ENCODE data around the gene DNM3. TPM values are rescaled to one million over a fixed set of nuclear protein-coding genes. Genes with fewer than 3 reads are reported as not detected.

Gene DNM3
- total RNA-seq, 3 donors from 2014 or later (not counting 1 experiment from before 2014, with no cell fraction given), result 2.5 to 3.3 (median 2.8) TPM

GRCh38 chr1:172162236-172162635 is 320.9 kb downstream of the DNM3 start:
- DNase-seq, result no peak
- H3K4me1 Mint-ChIP-seq, result no peaks in the 10 kb centered on the region
- TF ChIP-seq CTCF (IDR thresholded peaks at IDR 0.05), result no peak
- no peaks in the 10 kb centered on the region for H3K36me3 Mint-ChIP-seq
- no peak overlapping the region for H3K4me3 Mint-ChIP-seq
- no peak for ATAC-seq
- Histone ChIP-seq H3K27ac (ENCODE audit: low read length) (no peak overlapping the region), H3K4me3 (ENCODE audit: low read length) (no peak overlapping the region), H3K9me3 (ENCODE audit: control insufficient read depth, insufficient read depth, low read length) (no peaks in the 10 kb centered on the region), H3K27me3 (ENCODE audit: control insufficient read depth, insufficient read depth, low read length) (no peaks in the 10 kb centered on the region), H3K4me1 (ENCODE audit: control insufficient read depth, insufficient read depth, low read length) (no peaks in the 10 kb centered on the region), H3K36me3 (ENCODE audit: control insufficient read depth, insufficient read depth, low read length) (no peaks in the 10 kb centered on the region)
- intact Hi-C loops (cut with micrococcal nuclease), result no loop called here
- no CpG with 5 or more reads among the region's 2 CpGs for whole genome bisulfite sequencing (ENCODE audit: insufficient coverage)
- H3K27me3 Mint-ChIP-seq (ENCODE audit: low read depth in 2 of 2), result no peaks in the 10 kb centered on the region
- no peaks in the 10 kb centered on the region for H3K9me3 Mint-ChIP-seq
- H3K27ac Mint-ChIP-seq, result no peak overlapping the region

GRCh38 chr1:172163498-172164215 is 322.4 kb downstream of the DNM3 start:
- no peak for TF ChIP-seq CTCF (IDR thresholded peaks at IDR 0.05)
- intact Hi-C loops (cut with micrococcal nuclease), result no loop called here
- no peak for ATAC-seq
- Histone ChIP-seq H3K4me1 (ENCODE audit: control insufficient read depth, insufficient read depth, low read length) (no peaks in the 10 kb centered on the region), H3K36me3 (ENCODE audit: control insufficient read depth, insufficient read depth, low read length) (no peaks in the 10 kb centered on the region), H3K27ac (ENCODE audit: low read length) (no peak overlapping the region), H3K27me3 (ENCODE audit: control insufficient read depth, insufficient read depth, low read length) (no peaks in the 10 kb centered on the region), H3K9me3 (ENCODE audit: control insufficient read depth, insufficient read depth, low read length) (no peaks in the 10 kb centered on the region), H3K4me3 (ENCODE audit: low read length) (no peak overlapping the region)
- no peak overlapping the region for H3K4me3 Mint-ChIP-seq
- H3K27me3 Mint-ChIP-seq (ENCODE audit: low read depth in 2 of 2), result no peaks in the 10 kb centered on the region
- H3K4me1 Mint-ChIP-seq, result no peaks in the 10 kb centered on the region
- no peak for DNase-seq
- H3K9me3 Mint-ChIP-seq, result no peaks in the 10 kb centered on the region
- 100% methylated on average over 2 of the region's 4 CpGs for WGBS (ENCODE audit: insufficient coverage)
- no peaks in the 10 kb centered on the region for H3K36me3 Mint-ChIP-seq
- H3K27ac Mint-ChIP-seq, result no peak overlapping the region

- Histone ChIP-seq H3K4me1 (ENCODE audit: control insufficient read depth, insufficient read depth, low read length) (no peaks in the 10 kb centered on the region), H3K4me3 (ENCODE audit: low read length) (no peak overlapping the region), H3K27ac (ENCODE audit: low read length) (no peak overlapping the region), H3K27me3 (ENCODE audit: control insufficient read depth, insufficient read depth, low read length) (no peaks in the 10 kb centered on the region), H3K36me3 (ENCODE audit: control insufficient read depth, insufficient read depth, low read length) (no peaks in the 10 kb centered on the region), H3K9me3 (ENCODE audit: control insufficient read depth, insufficient read depth, low read length) (no peaks in the 10 kb centered on the region)
- no peak for ATAC-seq
- H3K4me1 Mint-ChIP-seq, result no peaks in the 10 kb centered on the region
- WGBS (ENCODE audit: insufficient coverage), result 97% methylated on average over 2 of the region's 2 CpGs
- intact Hi-C loops (cut with micrococcal nuclease), result no loop called here
- TF ChIP-seq CTCF (IDR thresholded peaks at IDR 0.05), result no peak
- no peaks in the 10 kb centered on the region for H3K9me3 Mint-ChIP-seq
- H3K27me3 Mint-ChIP-seq (ENCODE audit: low read depth in 2 of 2), result no peaks in the 10 kb centered on the region
- H3K36me3 Mint-ChIP-seq, result no peaks in the 10 kb centered on the region
- H3K4me3 Mint-ChIP-seq, result no peak overlapping the region
- DNase-seq, result no peak
- H3K27ac Mint-ChIP-seq, result no peak overlapping the region
Observed at GRCh38 chr1:172165403-172165802, 324.1 kb downstream of the DNM3 start.
